GM12878 (cell line): Measurements from ENCODE around the gene DNAJC11. TPM values are rescaled to one million over a fixed set of nuclear protein-coding genes. Genes with fewer than 3 reads are reported as not detected.

Source experiments
- E2F8 ChIP-seq: fragments of 450-650 bp; IDR thresholded peaks from 2 replicates; pipeline ENCODE4 v1.6.1; 2018; ENCODE audit warnings: mild to moderate bottlenecking, low read depth, moderate library complexity; ENCODE audit not compliant: partially characterized antibody
- LARP7 ChIP-seq: fragments of 450-650 bp; IDR thresholded peaks from 2 replicates; pipeline ENCODE4 v1.6.1; 2017; ENCODE audit warnings: mild to moderate bottlenecking
- SMARCA5 ChIP-seq: fragments of 450-650 bp; IDR thresholded peaks from 2 replicates; pipeline ENCODE4 v1.6.1; 2017; ENCODE audit warnings: mild to moderate bottlenecking
- YY1 ChIP-seq: IDR thresholded peaks from 2 replicates; pipeline ENCODE4 v1.6.1; 2011; ENCODE audit warnings: low read depth, mild to moderate bottlenecking, low read length
- ZBTB33 ChIP-seq: fragments of 450-650 bp; IDR thresholded peaks from 2 replicates; pipeline ENCODE4 v1.6.1; 2017; ENCODE audit warnings: mild to moderate bottlenecking
- ZNF687 ChIP-seq: fragments of 450-650 bp; IDR thresholded peaks from 2 replicates; pipeline ENCODE4 v1.6.1; 2017; ENCODE audit warnings: mild to moderate bottlenecking, moderate library complexity
- polyA plus RNA-seq, 11 experiments: library from polyadenylated mRNA; depleted of rRNA in 4 of 11; unstranded in 6 of 11; stranded (reverse) in 5 of 11; fragments of >200 nt; fragmentation: Nextera tagmentation in 4 of 11; fragmentation: Illumina TruSeq in 1 of 11; extraction: Ambion mirVana in 4 of 11; extraction: Trizol in 1 of 11; gene quantifications; 1 replicate in 1 of 11; 2 replicates in 10 of 11; pipeline versions ENCODE4 v1.2.1 to v1.2.3, GENCODE V29; 2011 to 2016; ENCODE audit warnings: inconsistent platforms in 2 of 11, missing spikeins in 2 of 11, low read depth in 1 of 11
- total RNA-seq, 4 experiments: library from RNA; depleted of rRNA in 3 of 4; stranded (reverse); fragments of >200 nt in 3 of 4; fragmentation: Illumina TruSeq in 1 of 4; extraction: Trizol in 1 of 4; gene quantifications; 2 replicates each; pipeline versions ENCODE4 v1.2.1 to v1.2.3, GENCODE V29; 2013 to 2021

The DNAJC11 gene
- total and polyA plus RNA-seq, 10 of the 15 experiments (the other 5 are each of a cell fraction or from before 2014, with no cell fraction given): 5.0 to 58.8 (median 39.5) TPM

- TF ChIP-seq E2F8: no peak
- TF ChIP-seq ZBTB33: no peak
- peak; percentile 49; the same call in 1 of the 2 replicates for TF ChIP-seq SMARCA5
- peak; percentile 67 for TF ChIP-seq ZNF687
- TF ChIP-seq YY1: peak; percentile 44; the same call in 1 of the 2 replicates
- peak; percentile 82 for TF ChIP-seq LARP7
- TF ChIP-seq, all 136 proteins: peak for 13
Observed at GRCh38 chr1:6601923-6602668, 99.5 kb downstream of the DNAJC11 start (continued).
